Ammon's horn (tissue), 1 donor: ENCODE results near the gene KLRK1.
"Not testable (repeated sequence)": the region's sequence is repeated elsewhere in the genome, so short reads cannot be mapped to it uniquely, and the experiment has no call there.

Experiments
- DNase-seq: peaks from one replicate; pipeline ENCODE4 v3.0.0-alpha.2; 2016; ENCODE audit warnings: low spot score

Gene KLRK1

DNA sequence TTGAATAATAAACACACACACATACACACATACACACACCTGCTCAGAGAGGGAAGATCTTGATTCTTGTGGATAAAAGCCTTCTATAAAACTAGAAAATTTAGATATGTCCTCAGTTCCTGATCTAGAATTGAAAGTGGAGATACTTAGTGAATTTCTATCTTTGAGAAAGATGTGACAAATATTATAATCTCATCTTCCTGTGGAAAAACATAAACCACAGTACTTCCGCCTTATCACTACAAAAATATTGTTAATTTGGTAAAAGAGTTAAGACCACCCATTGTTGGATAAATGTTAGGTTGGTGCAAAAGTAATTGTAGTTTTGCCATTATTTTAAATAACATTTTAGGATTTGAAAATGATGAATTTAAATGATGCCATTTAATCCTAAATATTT lies at the start of gene KLRK1:
TSS of gene KLRK1 (minus strand) at position 138 of the 400 bp plus-strand sequence. CDS start 1,231 bp downstream, outside the sequence.
- DNase-seq = no peak

DNA sequence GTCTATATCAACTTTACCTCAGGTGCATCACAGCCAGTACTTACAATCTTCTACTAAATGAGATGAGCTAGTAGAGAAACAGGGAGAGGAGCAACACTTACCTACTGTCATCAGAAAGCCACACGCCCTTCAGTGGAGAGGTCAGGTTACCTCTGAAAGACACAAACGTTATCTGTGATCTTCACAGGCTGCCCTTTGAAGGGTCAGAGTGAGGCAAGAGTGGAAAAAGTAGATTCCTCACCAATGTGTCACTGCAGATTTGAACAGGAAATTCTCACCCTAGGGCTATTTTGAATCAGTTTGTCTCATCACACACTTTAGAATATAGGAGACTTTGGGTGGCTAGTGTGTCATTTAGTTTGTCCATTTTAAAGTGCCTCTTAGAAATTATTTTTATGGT lies 47.8 kb upstream of the KLRK1 start:
- DNase-seq = not testable (repeated sequence)

GRCh38 chr12:10435816-10436215 lies 46.0 kb upstream of the KLRK1 start, which contains the start of gene KLRC2:
Gene KLRC2 (minus strand): TSS chr12:10436010. CDS start chr12:10435986, 24 bp downstream.
- peak; percentile 37 for DNase-seq

DNA sequence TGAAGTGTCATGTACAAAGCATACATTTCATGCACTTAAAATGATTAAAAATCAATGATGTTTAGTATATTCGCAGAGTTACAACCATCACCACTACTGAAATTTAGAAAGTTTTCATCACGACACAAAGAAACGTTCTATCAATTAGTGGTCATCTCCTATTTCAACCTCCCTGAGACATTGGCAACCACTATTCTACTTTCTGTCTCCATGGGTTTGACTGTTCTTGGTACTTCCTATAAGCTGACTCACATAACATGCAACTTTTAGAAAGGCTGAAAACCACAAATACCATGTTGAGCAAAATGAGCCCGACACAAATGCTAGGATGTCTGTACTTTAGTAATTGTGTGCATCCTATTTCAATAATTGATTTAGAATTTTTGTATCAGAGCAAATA lies 40.8 kb upstream of the KLRK1 start:
- DNase-seq = not testable (repeated sequence)

DNA sequence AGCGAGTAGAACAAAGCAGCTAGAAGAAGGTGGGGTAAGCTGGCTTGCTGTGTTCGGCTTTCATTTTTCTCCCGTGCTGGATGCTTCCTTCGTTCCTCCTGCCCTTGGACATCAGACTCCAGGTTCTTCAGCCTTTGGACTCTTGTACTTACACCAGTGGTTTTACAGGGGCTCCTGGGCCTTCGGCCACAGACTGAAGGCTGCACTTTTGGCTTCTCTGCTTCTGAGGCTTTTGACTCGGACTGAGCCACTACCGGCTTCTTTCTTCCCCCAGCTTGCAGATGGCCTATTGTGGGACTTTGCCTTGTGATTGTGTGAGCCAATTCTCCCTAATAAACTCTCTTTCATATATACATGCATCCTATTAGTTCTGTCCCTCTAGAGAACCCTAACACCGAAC lies 36.1 kb upstream of the KLRK1 start:
- DNase-seq = not testable (repeated sequence)

DNA sequence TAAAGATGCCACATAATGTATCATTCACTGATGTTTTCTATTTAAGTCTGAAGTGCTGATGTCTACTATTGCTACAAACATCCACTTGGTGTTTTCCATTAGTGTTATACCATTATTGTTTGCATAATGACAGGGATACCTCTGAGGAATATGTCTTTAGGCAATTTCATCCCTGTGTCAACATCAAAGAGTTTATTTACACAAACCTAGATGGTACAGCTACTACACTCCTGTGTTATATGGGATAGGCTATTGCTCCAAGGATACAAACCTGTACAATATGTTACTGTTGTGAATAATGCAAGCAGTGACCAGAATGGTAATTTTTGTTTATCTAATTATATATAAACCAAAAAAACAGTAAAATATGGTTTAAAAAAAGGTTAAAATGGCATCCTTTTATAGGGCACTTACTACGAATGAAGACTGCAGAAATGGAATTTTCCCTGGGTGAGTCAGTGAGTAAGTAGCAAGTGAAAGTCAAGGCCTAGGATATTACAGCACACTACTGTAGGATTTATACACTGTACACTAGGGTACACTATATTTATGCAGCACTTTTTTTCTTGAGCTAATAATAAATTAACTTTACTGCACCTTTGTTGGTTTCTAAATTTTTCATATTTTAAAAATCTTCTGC lies 34.5 kb upstream of the KLRK1 start:
- DNase-seq = not testable (repeated sequence)

DNA sequence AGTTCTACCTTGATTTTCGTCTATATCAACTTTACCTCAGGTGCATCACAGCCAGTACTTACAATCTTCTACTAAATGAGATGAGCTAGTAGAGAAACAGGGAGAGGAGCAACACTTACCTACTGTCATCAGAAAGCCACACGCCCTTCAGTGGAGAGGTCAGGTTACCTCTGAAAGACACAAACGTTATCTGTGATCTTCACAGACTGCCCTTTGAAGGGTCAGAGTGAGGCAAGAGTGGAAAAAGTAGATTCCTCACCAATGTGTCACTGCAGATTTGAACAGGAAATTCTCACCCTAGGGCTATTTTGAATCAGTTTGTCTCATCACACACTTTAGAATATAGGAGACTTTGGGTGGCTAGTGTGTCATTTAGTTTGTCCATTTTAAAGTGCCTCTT lies 32.3 kb upstream of the KLRK1 start:
- not testable (repeated sequence) for DNase-seq

GRCh38 chr12:10420334-10420733 lies 30.5 kb upstream of the KLRK1 start, which contains the start of gene KLRC3:
Gene KLRC3 (minus strand): TSS chr12:10420595. CDS start chr12:10420550, 45 bp downstream.
- DNase-seq = not testable (repeated sequence)

GRCh38 chr12:10409392-10409791 lies 19.6 kb upstream of the KLRK1 start, which contains the start of gene KLRC4:
Gene KLRC4 (minus strand): TSS chr12:10409757. CDS start chr12:10409575, 182 bp downstream.
- DNase-seq = no peak

GRCh38 chr12:10408842-10409241 lies 19.0 kb upstream of the KLRK1 start:
- DNase-seq = no peak

DNA sequence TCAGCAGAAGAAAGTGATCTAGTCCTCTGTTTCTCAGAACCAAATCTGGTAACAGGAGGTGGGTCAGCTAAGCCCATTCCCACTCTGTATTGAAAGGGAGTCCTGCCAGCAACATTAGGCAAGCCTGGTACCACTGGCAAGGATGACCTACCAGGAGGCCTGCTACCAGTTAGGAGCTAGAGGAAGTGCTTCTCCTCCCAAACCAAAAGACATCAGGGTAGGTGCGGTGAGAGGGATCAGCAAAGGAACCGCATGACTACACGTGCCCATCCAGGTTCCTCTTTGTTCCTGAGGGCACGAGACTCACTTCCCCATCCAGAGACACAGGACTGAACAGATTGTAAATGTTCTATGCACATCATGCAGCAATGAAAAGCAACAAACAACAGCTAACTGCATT lies 16.9 kb upstream of the KLRK1 start:
- no peak for DNase-seq

DNA sequence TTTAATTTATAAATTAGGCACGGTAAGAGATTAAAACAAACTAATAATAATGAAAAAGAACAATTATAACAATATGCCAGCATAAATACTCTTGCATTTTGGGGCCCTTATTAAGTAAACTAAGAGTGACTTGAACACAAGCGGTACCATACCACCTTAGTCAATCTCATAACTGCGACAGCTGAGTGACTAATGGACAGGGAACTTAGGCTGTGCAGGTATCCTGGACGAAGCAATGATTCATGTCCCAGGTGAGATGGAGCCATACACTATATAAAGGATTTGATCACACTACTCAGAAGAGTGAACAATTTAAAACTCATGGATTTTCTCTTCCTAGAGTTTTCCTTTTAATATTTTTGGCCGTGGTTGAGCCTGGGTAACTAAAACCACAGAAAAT lies 15.5 kb upstream of the KLRK1 start:
- DNase-seq = no peak

DNA sequence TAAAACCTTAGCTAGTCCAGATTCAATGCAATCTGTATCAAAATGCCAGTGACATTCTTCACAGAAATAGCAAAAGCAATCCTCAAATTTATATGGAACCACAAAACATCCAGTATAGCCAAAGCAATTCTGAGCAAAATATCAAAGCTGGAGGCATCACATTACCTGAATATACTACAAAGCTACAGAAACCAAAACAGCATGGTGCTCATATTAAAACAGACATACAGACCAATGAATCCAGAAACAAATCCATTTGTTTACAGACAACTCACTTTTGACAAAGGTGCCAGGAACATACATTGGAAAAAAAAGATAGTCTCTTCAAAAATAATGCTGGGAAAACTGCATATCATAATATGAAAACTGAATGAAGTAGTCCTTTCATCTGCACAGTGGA lies 15.0 kb upstream of the KLRK1 start:
- no peak for DNase-seq

DNA sequence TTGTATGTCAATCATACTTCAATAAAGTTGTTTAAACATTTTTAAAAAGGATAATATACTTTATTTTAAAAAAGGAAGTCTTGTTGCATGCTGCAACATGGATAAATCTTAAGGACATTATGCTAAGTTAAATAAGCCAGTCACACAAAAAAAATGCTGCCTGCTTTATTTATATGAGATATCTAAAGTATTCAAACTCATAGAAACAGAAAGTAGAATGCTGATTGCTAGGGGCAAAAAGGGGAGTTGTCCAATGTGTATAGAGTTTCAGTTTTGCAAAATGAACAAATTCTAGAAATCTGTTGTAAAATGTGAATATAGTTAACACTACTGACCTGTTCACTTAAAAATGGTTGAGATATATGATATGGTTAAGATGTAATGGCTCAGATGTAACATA lies 11.0 kb upstream of the KLRK1 start:
- no peak for DNase-seq

DNA sequence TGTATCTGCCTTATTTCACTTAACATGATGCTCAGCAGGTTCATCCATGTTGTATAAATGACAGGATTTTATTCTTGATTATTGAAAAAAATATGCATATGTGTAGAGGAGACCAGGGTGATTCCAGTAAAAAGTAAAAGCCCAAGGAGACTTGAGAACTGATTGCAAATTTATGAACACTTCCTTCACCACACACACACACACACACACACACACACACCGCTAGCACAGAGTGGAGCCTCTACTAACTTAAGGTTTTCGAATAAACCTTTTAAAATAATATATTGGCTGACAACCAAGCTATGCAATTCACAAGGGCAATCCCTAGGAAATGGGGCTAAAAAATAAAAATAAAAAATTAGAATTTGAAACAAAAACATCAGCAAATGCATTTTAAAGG lies 8.3 kb upstream of the KLRK1 start:
- no peak for DNase-seq

DNA sequence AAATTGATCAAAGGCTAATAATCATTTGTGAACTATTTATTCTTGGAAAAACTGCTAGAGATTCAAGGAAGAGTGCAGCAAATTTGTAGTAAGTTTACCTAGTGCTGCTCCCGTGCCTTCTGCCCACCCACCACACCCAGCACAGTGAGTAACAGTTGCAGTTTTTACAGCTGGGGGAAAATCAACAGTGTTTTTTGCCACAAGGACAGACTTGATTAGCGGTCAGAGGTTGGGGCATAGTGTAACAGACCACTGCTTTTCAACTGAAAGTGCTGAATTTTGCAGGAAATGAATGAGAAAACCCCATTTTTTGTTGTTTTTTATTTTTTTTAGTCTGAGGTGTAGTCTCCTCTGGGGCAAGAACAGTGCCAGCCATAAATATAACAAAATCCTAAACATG lies 7.5 kb upstream of the KLRK1 start:
- DNase-seq = no peak

DNA sequence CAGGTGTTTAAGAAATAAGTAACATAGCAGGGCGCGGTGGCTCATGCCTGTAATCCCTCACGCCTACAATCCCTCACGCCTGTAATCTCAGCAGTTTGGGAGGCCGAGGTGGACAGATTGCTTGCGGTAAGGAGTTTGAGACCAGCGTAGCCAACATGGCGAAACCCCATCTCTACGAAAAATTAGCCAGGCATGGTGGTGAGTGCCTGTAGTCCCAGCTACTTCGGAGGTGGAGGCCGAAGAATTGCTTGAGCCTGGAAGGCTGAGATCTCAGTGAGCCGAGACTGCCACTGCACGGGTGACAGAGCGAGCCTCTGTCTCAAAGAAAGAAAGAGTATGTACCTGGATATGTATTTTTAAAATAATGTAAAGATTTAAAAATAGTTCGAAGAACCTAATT lies 6.3 kb upstream of the KLRK1 start:
- DNase-seq = not testable (repeated sequence)

DNA sequence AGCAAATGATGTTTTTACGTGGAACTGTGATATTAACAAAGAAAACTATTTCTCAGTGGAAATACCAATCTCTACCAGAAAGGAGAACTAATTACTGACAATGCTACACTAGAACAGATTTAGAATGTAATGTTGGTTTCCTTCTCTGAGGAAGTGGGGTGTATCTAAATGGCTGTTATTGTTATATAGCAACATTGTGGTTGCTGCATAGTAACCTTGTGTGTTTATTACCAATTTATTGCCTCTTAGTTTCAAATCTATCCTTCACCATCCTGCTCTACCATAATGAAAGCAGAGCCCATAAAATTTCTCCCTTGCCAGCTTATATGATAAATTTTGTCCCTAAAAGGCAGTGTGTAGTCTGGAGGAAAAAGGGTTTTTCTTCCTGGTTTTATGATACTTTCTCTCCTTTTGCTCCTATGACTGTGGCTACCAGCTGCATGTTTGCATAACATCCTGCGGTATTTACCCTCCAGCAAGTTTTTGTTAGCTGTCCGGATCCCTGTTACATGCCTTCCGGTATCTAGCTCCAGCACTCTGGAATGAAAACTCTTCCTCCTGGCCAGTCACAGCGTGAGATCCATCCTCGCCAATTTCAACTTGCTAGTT lies 5.7 kb upstream of the KLRK1 start:
- peak; percentile 25 for DNase-seq

DNA sequence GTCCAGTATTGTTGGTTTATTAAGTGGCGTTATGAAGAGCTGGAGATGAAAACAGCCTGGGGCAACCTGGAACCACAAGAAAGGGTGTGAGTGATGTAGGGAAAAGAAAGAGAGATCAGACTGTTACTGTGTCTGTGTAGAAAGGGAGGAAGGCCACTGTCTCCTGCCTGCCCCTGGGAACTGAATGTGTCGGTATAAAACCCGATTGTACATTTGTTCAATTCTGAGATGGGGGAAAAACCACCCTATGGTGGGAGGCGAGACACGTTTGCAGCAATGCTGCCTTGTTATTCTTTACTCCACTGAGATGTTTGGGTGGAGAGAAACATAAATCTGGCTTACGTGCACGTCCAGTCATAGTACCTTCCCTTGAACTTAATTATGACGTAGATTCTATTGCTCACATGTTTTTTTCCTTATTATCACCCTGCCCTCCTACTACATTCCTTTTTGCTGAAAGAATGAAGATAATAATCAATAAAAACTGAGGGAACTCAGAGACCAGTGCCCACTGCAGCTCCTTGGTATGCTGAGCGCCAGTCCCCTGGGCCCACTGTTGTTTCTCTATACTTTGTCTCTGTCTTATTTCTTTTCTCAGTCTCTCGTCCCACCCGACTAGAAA lies 4.8 kb upstream of the KLRK1 start:
- DNase-seq = not testable (repeated sequence)

DNA sequence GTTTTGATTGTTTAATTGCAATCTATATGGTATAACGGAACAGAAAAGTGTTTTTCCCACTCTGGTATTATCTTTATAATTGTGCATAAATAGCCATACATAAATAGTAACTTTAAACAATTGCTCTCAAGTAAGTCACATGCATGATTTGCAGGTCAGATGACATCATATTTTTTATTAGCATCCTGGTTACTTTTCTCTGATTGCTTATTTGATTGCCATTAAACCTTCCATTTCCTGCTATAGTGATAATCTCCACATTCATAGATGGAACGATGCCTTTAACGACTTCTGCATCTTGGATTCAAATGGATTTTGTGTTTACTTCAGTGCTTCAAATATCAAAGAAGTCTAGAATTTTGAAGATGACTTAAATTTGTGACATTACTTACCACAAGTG lies 3.5 kb upstream of the KLRK1 start:
- no peak for DNase-seq

GRCh38 chr12:10392394-10392930 lies 2.6 kb upstream of the KLRK1 start:
- peak; percentile 69 for DNase-seq

- DNase-seq = not testable (repeated sequence)
Measured at GRCh38 chr12:10390991-10391390, 1.1 kb upstream of the KLRK1 start.
